Measurements from ENCODE around the gene ARVCF. TPM values are rescaled to one million over a fixed set of nuclear protein-coding genes. Genes with fewer than 3 reads are reported as not detected.
A peak's percentile ranks its signal among the peaks of the same experiment; 100 is the strongest.

ARVCF gene
- total RNA-seq, 1 donor from 2014 or later: 25.4 TPM

GRCh38 chr22:19972251-19972650, 44.4 kb downstream of the ARVCF start:
- intact Hi-C loops (cut with micrococcal nuclease): loop anchor here (5.0 kb wide), 1 partner anchor 40 kb away; no protein-coding TSS in a partner anchor
- Histone ChIP-seq H3K36me3 (peaks cover 69% of the 10 kb centered on the region), H3K27ac (replicated peaks) (peak overlapping the region; percentile 37)

GRCh38 chr22:19971276-19972124, 45.1 kb downstream of the ARVCF start:
- peak overlapping the region; percentile 37 for H3K27ac ChIP-seq (replicated peaks)
- peaks cover 36% of the 10 kb centered on the region for H3K4me1 ChIP-seq
- H3K4me3 ChIP-seq: no peak overlapping the region
- H3K27me3 ChIP-seq (ENCODE audit: low read depth): no peaks in the 10 kb centered on the region
- no peaks in the 10 kb centered on the region for H3K9me3 ChIP-seq (replicated peaks)
- DNase-seq: no peak
- peaks cover 70% of the 10 kb centered on the region for H3K36me3 ChIP-seq
- intact Hi-C loops (cut with micrococcal nuclease): loop anchor here (5.0 kb wide), 1 partner anchor 41 kb away; no protein-coding TSS in a partner anchor
- no peak for TF ChIP-seq CTCF (IDR thresholded peaks at IDR 0.05; ENCODE audit: borderline replicate concordance)

More at GRCh38 chr22:19972251-19972650, 44.4 kb downstream of the ARVCF start:
- Histone ChIP-seq H3K27me3 (ENCODE audit: low read depth) (no peaks in the 10 kb centered on the region), H3K4me3 (no peak overlapping the region), H3K9me3 (replicated peaks) (no peaks in the 10 kb centered on the region), H3K4me1 (peaks cover 36% of the 10 kb centered on the region)
- DNase-seq: no peak
- TF ChIP-seq CTCF (IDR thresholded peaks at IDR 0.05; ENCODE audit: borderline replicate concordance): no peak

GRCh38 chr22:19970479-19971275, 45.9 kb downstream of the ARVCF start:
- H3K27ac ChIP-seq (replicated peaks): peak overlapping the region; percentile 48

GRCh38 chr22:19970031-19970478, 46.6 kb downstream of the ARVCF start:
- H3K36me3 ChIP-seq: peaks cover 75% of the 10 kb centered on the region
- H3K27ac ChIP-seq (replicated peaks): peak overlapping the region; percentile 28
- no peak overlapping the region for H3K4me3 ChIP-seq
- intact Hi-C loops (cut with micrococcal nuclease): loop anchor here (5.0 kb wide), 1 partner anchor 42 kb away; no protein-coding TSS in a partner anchor
- TF ChIP-seq CTCF (IDR thresholded peaks at IDR 0.05; ENCODE audit: borderline replicate concordance): no peak
- H3K27me3 ChIP-seq (ENCODE audit: low read depth): no peaks in the 10 kb centered on the region
- H3K9me3 ChIP-seq (replicated peaks): no peaks in the 10 kb centered on the region
- H3K4me1 ChIP-seq: peaks cover 32% of the 10 kb centered on the region
- DNase-seq: no peak

More at GRCh38 chr22:19970479-19971275, 45.9 kb downstream of the ARVCF start:
- DNase-seq: peak; percentile 71
- no peaks in the 10 kb centered on the region for H3K27me3 ChIP-seq (ENCODE audit: low read depth)
- no peaks in the 10 kb centered on the region for H3K9me3 ChIP-seq (replicated peaks)
- H3K4me1 ChIP-seq: peaks cover 36% of the 10 kb centered on the region
- no peak overlapping the region for H3K4me3 ChIP-seq
- TF ChIP-seq CTCF (IDR thresholded peaks at IDR 0.05; ENCODE audit: borderline replicate concordance): peak; percentile 98
- peaks cover 70% of the 10 kb centered on the region for H3K36me3 ChIP-seq
- intact Hi-C loops (cut with micrococcal nuclease): loop anchor here (5.0 kb wide), 1 partner anchor 42 kb away; no protein-coding TSS in a partner anchor
